Stimulated activated memory B cell treated with anti-CD40 and anti-IgM and Interleukin-4, amounts not matched to agents 10 μg/mL and 1 μg/mL and 100 μg/mL, for 72 hours (primary cell): ENCODE results near the gene AVPR2.

Experiments used
- ATAC-seq: fragments of 150-1000 bp; cut with Tn5 transposase; 2 replicates; pipeline ENCODE4 v1.10.0; 2021
- H3K27ac Mint-ChIP-seq: one replicate; pipeline ENCODE4 v1.8.0; 2022; ENCODE audit warnings: mild to moderate bottlenecking, mixed read lengths
- H3K27me3 Mint-ChIP-seq: one replicate; pipeline ENCODE4 v1.8.0; 2022; ENCODE audit warnings: mixed read lengths
- H3K36me3 Mint-ChIP-seq: one replicate; pipeline ENCODE4 v1.8.0; 2022; ENCODE audit warnings: mixed read lengths
- H3K4me1 Mint-ChIP-seq: one replicate; pipeline ENCODE4 v1.8.0; 2022; ENCODE audit warnings: mixed read lengths
- H3K4me3 Mint-ChIP-seq: one replicate; pipeline ENCODE4 v1.8.0; 2022; ENCODE audit warnings: mild to moderate bottlenecking, moderate library complexity, mixed read lengths
- H3K9me3 Mint-ChIP-seq: one replicate; pipeline ENCODE4 v1.8.0; 2022; ENCODE audit warnings: mixed read lengths

AVPR2 gene

DNA sequence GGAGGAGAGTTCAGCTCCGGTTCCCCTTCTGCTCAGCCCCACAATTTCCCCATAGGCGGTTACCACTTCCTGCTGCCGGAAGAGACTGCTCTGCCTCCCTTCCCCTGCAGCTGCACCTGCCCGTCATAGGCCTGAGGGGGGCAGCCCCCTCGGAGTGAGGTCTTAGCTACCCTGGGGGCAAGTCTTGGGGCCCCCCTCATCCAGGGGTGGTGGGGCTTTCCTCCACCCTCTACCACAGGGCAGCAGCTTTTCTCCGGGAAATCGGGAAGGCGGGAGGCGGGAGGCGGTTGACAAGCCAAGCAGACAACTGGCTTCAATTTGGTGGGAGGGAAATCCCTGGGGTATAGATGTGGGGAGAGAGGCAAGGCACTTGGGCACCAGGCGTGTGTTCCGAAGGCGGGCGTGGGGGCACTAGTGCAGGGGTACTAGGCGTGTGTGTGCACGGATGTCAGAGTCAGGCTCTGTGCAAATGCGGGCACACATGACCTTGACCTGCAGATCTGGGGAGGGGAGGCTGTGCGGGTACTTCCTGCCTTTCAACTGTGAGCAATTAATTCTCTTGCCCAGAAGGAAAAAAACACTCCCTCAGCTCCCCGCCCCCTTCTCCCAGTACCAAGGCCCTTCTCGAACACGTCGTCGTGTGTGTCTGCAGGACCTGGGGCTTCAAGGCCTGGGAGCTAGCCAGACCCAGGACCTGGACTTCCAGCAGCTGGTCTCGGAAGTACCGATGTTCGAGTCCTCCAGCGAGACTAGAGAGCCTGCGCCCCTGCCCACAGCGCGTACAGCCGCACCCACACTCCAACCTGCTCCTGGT is 22.6 kb downstream of the AVPR2 start:
- Mint-ChIP-seq H3K27me3 (no peaks in the 10 kb centered on the region), H3K4me3 (peak overlapping the region; percentile 90), H3K36me3 (peaks cover 9% of the 10 kb centered on the region), H3K9me3 (no peaks in the 10 kb centered on the region), H3K4me1 (peaks cover 59% of the 10 kb centered on the region), H3K27ac (peak overlapping the region; percentile 99)
- peak; percentile 70 for ATAC-seq

DNA sequence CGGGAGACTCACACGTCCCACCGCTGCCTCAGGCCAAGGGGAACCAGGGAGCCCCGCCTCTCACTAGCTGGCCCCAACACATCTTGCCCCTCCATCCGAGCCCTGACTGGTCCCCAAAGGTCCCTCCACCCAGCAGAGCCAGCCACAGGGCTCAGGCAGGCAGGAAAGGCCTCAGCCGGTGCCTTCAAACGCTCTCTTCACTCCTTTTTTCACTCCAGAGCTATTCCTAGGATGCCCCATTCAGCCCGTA is 23.1 kb downstream of the AVPR2 start:
- peak overlapping the region; percentile 90 for H3K4me3 Mint-ChIP-seq
- H3K9me3 Mint-ChIP-seq: no peaks in the 10 kb centered on the region
- H3K27me3 Mint-ChIP-seq: no peaks in the 10 kb centered on the region
- peaks cover 56% of the 10 kb centered on the region for H3K4me1 Mint-ChIP-seq
- no peak for ATAC-seq
- H3K36me3 Mint-ChIP-seq: peaks cover 9% of the 10 kb centered on the region
- H3K27ac Mint-ChIP-seq: peak overlapping the region; percentile 99

DNA sequence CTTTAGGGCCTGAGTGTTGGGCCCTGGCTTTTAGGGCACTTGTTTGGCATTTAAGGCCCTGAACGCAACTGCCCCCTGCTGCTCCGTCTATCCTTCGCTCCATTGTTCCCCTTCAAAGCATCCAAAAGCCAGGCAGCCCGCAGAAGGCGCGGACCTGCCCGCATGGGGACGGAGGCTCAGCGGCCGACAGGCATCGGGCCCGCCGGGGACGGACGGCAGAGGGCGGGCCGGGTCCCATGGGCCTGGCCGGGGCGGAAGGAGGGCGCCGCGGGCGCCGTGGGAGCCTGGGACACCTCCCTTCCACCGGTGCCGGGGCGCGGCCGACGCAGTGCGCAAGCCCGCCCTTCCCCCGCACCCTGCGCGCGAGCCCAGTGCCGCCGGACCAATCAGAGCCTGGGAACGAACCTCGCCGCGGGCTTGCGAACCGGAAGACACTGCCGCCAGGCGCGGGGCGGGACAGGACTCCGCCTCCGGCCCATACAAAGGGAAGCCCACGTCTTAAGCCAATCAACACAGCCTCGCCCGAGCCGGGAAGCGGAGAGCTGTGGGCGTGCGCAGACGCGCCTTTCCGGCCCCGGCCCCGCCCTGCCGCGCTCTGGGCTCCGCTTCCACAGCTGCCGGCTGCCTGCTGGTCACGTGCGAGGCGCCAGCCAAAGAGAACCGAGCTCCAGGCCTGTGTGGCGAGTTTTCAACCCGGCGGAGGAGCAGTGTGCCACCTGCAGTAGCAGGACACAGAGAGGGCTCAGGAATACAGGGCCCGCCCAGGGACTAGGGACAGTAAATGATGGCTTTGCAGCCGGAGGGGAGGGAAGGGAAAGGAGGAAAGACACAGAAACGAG is 23.7 kb downstream of the AVPR2 start:
- H3K9me3 Mint-ChIP-seq: no peaks in the 10 kb centered on the region
- peaks cover 50% of the 10 kb centered on the region for H3K4me1 Mint-ChIP-seq
- H3K27me3 Mint-ChIP-seq: no peaks in the 10 kb centered on the region
- ATAC-seq: peak; percentile 86
- peak overlapping the region; percentile 99 for H3K27ac Mint-ChIP-seq
- H3K4me3 Mint-ChIP-seq: peak overlapping the region; percentile 90
- peaks cover 9% of the 10 kb centered on the region for H3K36me3 Mint-ChIP-seq

DNA sequence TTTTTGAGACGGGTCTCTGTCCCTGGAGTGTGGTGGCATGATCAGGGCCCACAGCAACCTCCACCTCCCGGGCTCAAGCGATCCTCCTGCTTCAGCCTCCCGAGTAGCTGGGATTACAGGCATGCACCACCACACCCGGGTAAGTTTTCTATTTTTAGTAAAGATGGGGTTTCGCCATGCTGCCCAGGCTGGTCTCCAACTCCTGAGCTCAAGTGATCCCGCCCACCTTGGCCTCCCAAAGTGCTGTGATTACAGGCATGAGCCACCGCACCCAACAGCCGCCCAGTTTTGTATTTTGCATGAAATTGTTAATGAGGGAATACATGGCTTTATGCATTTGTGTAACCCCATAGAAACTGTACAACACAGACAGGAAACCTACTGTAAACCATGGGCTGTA is 24.4 kb downstream of the AVPR2 start:
- H3K9me3 Mint-ChIP-seq: no peaks in the 10 kb centered on the region
- peaks cover 46% of the 10 kb centered on the region for H3K4me1 Mint-ChIP-seq
- ATAC-seq: no peak
- H3K36me3 Mint-ChIP-seq: peaks cover 9% of the 10 kb centered on the region
- peak overlapping the region; percentile 90 for H3K4me3 Mint-ChIP-seq
- peak overlapping the region; percentile 99 for H3K27ac Mint-ChIP-seq
- H3K27me3 Mint-ChIP-seq: no peaks in the 10 kb centered on the region

DNA sequence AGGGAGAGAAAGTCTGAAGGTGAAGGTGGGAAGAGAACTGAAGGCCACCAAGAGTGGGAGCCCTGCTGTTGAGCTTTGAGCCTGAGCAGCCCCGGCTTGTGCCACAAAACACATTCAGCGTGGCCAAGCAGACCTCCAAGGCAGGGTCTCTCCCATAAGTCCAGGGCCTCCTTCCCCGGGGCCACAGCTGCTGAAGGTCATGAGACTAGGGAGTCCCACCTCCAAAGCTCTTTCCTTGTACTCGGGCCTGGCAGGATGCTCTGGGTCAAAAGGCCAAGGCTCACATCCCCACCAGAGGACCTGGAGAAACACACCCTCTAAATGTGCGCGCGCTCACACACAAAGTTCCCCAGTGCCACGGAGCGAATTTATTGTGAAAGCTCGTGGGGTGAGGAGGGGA is 25.1 kb downstream of the AVPR2 start:
- peaks cover 9% of the 10 kb centered on the region for H3K36me3 Mint-ChIP-seq
- peak overlapping the region; percentile 99 for H3K27ac Mint-ChIP-seq
- no peaks in the 10 kb centered on the region for H3K9me3 Mint-ChIP-seq
- peaks cover 42% of the 10 kb centered on the region for H3K4me1 Mint-ChIP-seq
- ATAC-seq: no peak
- no peak overlapping the region for H3K4me3 Mint-ChIP-seq
- no peaks in the 10 kb centered on the region for H3K27me3 Mint-ChIP-seq

DNA sequence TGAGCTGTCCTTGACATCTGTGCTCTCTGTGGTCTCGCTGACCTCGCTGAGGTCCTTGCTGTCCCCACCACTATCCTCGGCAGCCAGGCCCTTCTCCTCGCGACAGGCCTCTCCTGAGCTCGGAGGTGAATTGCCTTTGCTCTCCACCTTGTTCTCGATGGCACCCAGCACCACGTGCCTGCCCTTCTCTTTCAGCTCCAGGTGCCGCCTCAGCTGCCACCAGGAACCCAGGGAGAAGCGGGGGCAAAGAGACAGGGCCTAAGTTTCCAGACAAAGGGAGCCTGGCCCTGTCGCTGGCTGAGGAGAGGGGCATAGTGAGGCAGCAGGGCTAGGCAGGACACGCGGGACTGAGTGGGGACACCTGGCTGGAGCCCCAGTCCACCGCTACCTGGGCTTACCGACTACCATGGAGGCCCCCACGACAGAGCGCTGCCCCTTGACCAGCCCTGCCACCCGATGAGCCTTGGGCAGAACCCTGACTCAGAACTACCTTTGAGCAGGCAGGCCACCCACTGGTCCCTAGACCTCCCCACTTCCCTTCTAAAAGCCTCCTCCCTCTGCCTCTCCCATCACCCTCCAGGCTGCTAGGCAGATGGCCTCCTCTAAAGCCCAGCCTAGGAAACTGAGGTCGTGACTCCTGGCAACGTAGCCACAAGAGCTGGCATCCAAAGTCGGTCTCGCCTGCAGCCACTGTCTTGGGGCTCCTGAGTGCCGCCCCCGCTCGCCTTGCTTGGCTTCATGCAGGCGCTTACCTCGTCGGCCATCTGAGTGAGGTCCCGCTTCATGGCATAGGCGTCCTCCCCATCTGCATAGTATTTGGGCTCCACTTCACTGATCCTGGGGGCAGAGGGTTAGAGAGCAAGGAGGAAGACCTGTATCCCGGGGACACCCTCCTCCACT is 25.8 kb downstream of the AVPR2 start:
- no peak overlapping the region for H3K27ac Mint-ChIP-seq
- H3K4me1 Mint-ChIP-seq: peaks cover 38% of the 10 kb centered on the region
- H3K4me3 Mint-ChIP-seq: no peak overlapping the region
- ATAC-seq: no peak
- H3K36me3 Mint-ChIP-seq: peaks cover 9% of the 10 kb centered on the region
- H3K9me3 Mint-ChIP-seq: no peaks in the 10 kb centered on the region
- H3K27me3 Mint-ChIP-seq: no peaks in the 10 kb centered on the region

DNA sequence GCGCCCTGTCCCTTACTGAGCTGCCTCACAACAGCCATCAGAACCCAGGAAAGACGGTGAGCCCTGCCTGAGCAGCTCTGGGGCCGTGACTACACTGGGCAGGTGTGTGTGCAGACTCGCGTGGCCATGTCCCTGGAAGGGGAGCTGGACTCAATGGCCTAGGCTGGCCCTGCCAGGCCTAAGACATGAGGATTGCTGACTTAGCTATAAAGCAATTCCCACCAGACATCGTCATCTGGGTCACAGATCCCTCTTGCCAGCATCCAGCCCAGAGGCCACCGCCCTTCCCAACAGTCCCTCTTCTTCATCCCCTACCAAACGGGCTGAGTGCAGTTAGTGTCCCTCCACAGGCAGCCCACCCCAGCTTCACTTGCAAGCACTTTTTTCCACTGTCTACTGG is 26.7 kb downstream of the AVPR2 start:
- peaks cover 9% of the 10 kb centered on the region for H3K36me3 Mint-ChIP-seq
- no peak for ATAC-seq
- peak overlapping the region; percentile 11 for H3K27ac Mint-ChIP-seq
- no peaks in the 10 kb centered on the region for H3K9me3 Mint-ChIP-seq
- H3K4me1 Mint-ChIP-seq: peaks cover 38% of the 10 kb centered on the region
- H3K4me3 Mint-ChIP-seq: no peak overlapping the region
- no peaks in the 10 kb centered on the region for H3K27me3 Mint-ChIP-seq

DNA sequence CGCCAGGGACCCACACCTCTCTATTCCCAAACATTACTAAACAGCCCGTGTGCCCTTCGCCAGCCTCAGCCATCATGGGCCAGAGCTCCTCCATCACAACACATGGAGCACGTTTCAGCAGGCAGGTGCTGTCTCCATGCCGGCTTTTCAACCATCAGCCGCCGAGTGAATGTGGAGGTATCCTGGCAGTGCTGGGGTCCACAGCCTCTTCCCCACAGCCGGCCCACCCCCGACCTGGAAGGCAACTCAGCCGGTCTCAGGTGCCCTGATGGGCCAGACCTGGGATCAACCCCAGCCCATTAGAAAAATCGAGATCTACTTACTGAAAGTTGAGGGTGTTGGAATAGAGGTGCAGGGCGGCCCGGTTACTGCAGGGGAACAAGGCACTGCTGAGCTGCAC is 27.3 kb downstream of the AVPR2 start:
- Mint-ChIP-seq H3K4me3 (no peak overlapping the region), H3K27me3 (no peaks in the 10 kb centered on the region), H3K9me3 (no peaks in the 10 kb centered on the region), H3K36me3 (peaks cover 9% of the 10 kb centered on the region), H3K4me1 (peaks cover 33% of the 10 kb centered on the region), H3K27ac (peak overlapping the region; percentile 11)
- ATAC-seq: no peak

DNA sequence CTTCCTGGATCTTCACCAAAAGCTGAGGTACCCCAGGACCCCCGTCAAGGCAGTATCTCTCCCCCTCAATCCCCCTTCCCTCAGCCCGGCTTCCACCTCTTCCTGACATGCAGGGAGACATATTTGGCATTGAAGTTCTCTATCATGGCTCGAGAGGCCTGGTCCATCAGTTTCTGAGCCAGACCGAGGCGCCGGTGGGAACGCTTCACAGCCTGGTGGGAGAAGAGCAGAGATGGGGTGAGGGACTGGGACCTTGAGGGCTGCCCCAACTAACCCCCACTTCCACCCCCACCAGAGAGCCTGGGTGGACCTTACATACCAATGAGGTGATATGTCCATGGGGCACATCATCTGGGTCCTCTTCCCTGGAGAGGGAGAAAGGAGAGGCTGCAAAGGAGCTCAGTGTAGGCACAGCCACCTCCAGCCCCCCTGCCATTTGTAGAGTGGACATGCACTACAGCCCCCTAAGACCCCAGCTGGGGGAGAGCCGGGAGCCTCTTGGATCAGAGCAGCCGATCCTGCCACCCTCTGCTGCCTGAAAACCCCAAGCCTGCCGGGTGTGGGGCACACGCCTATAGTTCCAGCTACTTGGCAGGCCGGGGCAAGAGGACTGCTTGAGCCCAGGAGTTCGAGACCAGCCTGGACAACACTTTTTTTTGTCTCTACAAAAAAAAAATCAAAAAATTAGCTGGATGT is 27.9 kb downstream of the AVPR2 start:
- H3K36me3 Mint-ChIP-seq: peaks cover 9% of the 10 kb centered on the region
- peaks cover 28% of the 10 kb centered on the region for H3K4me1 Mint-ChIP-seq
- no peaks in the 10 kb centered on the region for H3K27me3 Mint-ChIP-seq
- no peaks in the 10 kb centered on the region for H3K9me3 Mint-ChIP-seq
- no peak overlapping the region for H3K4me3 Mint-ChIP-seq
- H3K27ac Mint-ChIP-seq: no peak overlapping the region
- no peak for ATAC-seq

DNA sequence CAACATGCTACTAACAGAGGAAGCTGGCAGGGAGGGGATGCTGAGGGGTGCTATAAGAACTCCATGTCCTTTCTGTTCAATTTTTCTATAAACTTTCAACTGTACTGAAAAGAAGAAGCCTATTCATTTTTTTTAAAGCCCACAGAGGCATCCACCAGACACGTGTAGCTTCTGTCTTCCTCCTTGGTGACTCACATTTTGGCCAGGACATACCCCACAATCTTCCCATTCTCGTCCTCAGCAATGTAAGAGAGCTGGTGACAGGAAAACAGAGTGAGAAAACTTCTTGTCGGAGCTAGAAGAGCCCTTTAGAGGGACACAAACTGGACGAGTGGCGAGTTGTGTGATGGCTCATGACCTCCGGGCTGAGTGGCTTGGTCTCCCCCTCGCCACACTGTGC is 29.3 kb downstream of the AVPR2 start:
- H3K27me3 Mint-ChIP-seq: no peaks in the 10 kb centered on the region
- H3K36me3 Mint-ChIP-seq: peaks cover 9% of the 10 kb centered on the region
- peak overlapping the region; percentile 64 for H3K27ac Mint-ChIP-seq
- no peaks in the 10 kb centered on the region for H3K9me3 Mint-ChIP-seq
- no peak for ATAC-seq
- peaks cover 28% of the 10 kb centered on the region for H3K4me1 Mint-ChIP-seq
- peak overlapping the region; percentile 82 for H3K4me3 Mint-ChIP-seq

DNA sequence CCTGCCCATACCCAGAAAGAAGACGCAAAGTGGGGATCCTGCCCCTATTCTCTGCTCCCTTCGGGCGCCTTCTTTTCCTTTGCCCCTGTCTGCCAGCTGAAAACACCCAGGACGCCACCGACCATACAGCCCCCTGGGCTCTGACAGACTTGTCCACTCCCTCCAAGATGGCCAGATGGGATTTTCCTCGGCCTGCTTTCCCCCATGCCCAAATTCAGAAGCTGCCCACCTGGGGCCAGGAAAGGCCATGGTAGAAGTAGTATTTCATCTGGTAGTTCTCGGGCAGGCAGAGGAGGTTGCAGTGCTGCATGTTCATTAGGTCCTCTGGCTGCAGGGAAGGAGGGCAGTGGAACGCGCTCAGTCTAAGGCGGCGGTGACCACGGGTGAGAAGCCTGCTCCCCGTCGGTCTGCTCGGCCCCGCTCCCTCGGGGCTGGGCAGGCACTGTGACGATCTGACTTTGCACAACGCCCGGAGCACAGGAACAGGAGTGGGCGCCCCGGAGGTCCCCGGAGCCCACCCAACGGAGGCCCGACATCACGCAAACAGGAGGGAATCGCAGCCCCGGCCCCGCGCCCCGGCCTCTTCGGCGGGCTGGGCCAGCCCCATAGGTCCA is 29.8 kb downstream of the AVPR2 start:
- H3K27ac Mint-ChIP-seq: peak overlapping the region; percentile 64
- H3K36me3 Mint-ChIP-seq: peaks cover 9% of the 10 kb centered on the region
- peak overlapping the region; percentile 82 for H3K4me3 Mint-ChIP-seq
- no peaks in the 10 kb centered on the region for H3K27me3 Mint-ChIP-seq
- no peak for ATAC-seq
- peaks cover 24% of the 10 kb centered on the region for H3K4me1 Mint-ChIP-seq
- no peaks in the 10 kb centered on the region for H3K9me3 Mint-ChIP-seq

DNA sequence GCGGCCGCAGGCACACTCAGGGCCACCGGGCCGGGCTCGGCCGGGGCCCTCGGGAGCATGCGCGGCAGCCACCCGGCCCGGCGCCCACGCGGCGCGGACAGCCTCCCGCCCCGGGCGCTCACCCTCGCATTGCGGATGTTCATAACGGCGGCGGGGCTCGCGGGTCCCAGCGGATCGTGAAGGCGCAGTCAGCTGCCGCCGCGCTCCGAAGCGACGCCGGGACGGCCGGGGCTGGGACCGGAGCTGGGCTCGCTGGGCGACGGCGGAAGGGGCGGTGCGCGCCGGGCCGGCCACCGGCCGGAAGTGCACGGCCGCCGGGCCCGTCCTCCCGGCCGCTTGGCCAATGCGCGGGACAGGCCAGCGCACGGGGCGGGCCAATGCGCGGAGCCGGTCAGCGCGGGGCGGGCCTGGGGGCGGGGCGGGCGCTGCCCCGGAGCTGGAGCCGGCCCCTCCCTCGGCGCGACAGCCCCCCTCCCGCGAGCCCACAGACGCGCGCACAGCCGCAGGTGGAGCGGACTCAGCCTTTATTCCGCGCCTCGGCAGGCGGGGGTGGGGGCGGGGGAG is 30.4 kb downstream of the AVPR2 start, which contains the start of gene NAA10:
NAA10 (minus strand) TSS at position 276 of the 564 bp plus-strand sequence; CDS start at position 143, 133 bp downstream.
- Mint-ChIP-seq H3K36me3 (peaks cover 9% of the 10 kb centered on the region), H3K4me3 (peak within 1 kb of the TSS; percentile 82), H3K27ac (peak within 1 kb of the TSS; percentile 64), H3K9me3 (no peaks in the 10 kb centered on the region), H3K27me3 (no peaks in the 10 kb centered on the region), H3K4me1 (peaks cover 22% of the 10 kb centered on the region)
- peak; percentile 97 for ATAC-seq

DNA sequence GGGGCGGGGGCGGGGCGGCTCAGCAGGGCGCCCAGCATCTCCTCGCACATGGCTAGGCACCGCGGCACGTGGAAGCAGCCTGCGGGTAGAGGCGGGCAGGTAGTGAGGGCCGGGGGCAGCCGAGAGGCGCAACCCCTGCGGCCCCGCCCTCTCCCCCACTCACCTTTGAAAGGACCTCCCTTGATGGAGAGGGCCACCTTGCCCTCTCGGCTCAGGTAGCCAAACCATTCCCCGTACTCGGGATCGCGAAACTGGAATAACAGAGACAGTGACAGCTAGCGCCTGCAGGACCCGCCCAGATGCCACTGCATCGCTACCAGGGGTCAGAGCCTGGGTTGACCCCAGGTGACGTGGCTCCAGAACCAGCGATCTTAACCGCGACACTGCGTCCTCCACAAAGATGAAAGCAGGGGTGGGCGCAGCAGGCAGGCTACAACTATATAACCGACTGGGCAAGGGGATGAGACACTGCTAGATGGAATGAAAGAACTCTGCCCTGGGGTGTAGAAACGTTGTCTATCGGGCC is 30.9 kb downstream of the AVPR2 start:
- H3K27ac Mint-ChIP-seq: no peak overlapping the region
- H3K4me1 Mint-ChIP-seq: peaks cover 22% of the 10 kb centered on the region
- peaks cover 9% of the 10 kb centered on the region for H3K36me3 Mint-ChIP-seq
- no peak for ATAC-seq
- H3K4me3 Mint-ChIP-seq: peak overlapping the region; percentile 71
- H3K27me3 Mint-ChIP-seq: no peaks in the 10 kb centered on the region
- H3K9me3 Mint-ChIP-seq: no peaks in the 10 kb centered on the region

DNA sequence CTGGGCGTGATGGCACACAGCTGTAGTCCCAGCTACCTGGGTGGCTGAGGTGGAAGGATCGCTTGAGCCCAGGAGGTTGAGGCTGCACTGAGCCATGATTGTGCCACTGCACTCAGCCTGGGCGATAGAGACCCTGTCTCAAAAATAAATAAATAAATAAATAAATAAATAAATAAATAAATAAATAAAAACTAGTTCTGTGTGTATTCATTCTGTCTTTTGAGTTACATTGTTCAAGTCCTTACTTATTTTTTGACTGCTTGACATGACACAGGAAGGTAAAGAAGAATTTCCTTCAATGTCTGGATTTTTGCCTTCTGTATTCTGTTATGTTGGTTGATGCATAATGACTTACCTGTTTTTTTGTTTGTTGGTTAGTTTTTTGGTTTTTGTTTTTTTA is 32.6 kb downstream of the AVPR2 start:
- H3K9me3 Mint-ChIP-seq: no peaks in the 10 kb centered on the region
- H3K4me1 Mint-ChIP-seq: peaks cover 14% of the 10 kb centered on the region
- no peak overlapping the region for H3K27ac Mint-ChIP-seq
- no peaks in the 10 kb centered on the region for H3K27me3 Mint-ChIP-seq
- no peaks in the 10 kb centered on the region for H3K36me3 Mint-ChIP-seq
- no peak overlapping the region for H3K4me3 Mint-ChIP-seq
- ATAC-seq: no peak
